ENCODE results near the gene PSMD11.
A peak's percentile ranks its signal among the peaks of the same experiment; 100 is the strongest.

Gene PSMD11

DNA sequence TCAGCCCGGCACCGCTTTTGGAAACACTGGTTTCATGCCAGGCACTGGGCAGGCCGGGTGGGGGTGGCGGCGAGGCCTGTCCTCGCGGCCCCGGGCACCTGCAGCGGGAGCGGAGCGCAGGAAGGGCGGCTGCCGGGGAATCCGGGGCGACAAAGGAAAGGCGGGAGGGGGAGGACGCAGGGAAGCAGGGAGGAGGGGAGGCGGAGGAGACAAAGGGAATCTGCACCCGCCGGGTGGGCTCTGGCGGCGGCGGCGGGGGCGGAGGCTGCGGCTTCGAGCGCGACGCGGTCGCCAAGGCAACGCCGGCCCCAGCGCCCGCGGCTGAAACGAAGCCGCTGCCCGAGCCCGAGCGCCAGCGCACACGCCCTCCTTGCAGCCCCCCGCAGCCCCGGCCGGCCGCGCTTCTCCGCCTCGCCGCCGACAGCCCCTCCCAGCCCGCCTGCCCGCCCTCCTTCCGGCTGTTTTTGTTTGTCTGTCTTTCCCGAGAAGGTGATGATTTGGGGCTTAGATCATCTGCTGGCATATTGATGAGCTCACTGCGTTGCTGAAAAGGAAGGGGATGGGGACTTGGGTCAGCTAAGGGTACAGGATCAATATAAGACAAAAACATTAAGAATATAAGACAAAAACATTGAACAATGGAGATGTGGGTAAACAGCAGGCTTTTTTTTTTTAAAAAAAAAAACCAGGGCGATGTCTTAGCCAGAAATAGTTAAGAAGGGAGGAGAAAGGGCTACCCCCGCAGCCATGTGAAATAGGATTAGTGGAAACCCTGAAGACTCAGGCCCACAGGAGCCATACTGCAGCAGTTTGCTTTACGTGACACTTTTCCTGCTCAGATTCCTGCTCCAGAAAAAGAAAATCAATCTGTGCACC, 75.2 kb downstream of the PSMD11 start:
- Histone ChIP-seq H3K4me3 (ENCODE audit: insufficient read depth, low read length, poor library complexity, severe bottlenecking) (peak overlapping the region; percentile 46), H2AFZ (ENCODE audit: low read depth, low read length, severe bottlenecking) (peak overlapping the region; percentile 61), H3K27ac (ENCODE audit: low read depth, low read length) (no peak overlapping the region), H3K9me2 (replicated peaks; ENCODE audit: insufficient read depth, low read length) (no peaks in the 10 kb centered on the region), H4K20me1 (ENCODE audit: low read depth, low read length) (no peaks in the 10 kb centered on the region), H3K4me2 (ENCODE audit: low read depth, low read length, poor library complexity, severe bottlenecking) (peak overlapping the region; percentile 86), H3K27me3 (ENCODE audit: low read length) (no peaks in the 10 kb centered on the region), H3K9me3 (ENCODE audit: insufficient read depth, low read length) (no peaks in the 10 kb centered on the region), H3K9ac (ENCODE audit: low read length) (peak overlapping the region; percentile 36; the same call in 1 of the 2 replicates), H3F3A (ENCODE audit: insufficient read depth) (peaks cover 10% of the 10 kb centered on the region), H3K79me2 (ENCODE audit: insufficient read depth, low read length) (no peaks in the 10 kb centered on the region), H3K36me3 (ENCODE audit: low read length) (no peaks in the 10 kb centered on the region)
- TF ChIP-seq EZH2phosphoT487 (conservative IDR thresholded peaks at IDR 0.05; ENCODE audit: low read length) = no peak
- TF ChIP-seq, protein P1, sequence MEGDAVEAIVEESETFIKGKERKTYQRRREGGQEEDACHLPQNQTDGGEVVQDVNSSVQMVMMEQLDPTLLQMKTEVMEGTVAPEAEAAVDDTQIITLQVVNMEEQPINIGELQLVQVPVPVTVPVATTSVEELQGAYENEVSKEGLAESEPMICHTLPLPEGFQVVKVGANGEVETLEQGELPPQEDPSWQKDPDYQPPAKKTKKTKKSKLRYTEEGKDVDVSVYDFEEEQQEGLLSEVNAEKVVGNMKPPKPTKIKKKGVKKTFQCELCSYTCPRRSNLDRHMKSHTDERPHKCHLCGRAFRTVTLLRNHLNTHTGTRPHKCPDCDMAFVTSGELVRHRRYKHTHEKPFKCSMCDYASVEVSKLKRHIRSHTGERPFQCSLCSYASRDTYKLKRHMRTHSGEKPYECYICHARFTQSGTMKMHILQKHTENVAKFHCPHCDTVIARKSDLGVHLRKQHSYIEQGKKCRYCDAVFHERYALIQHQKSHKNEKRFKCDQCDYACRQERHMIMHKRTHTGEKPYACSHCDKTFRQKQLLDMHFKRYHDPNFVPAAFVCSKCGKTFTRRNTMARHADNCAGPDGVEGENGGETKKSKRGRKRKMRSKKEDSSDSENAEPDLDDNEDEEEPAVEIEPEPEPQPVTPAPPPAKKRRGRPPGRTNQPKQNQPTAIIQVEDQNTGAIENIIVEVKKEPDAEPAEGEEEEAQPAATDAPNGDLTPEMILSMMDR (IDR thresholded peaks at IDR 0.05; ENCODE audit: insufficient read depth, low read length, poor library complexity, severe bottlenecking) = no peak

GRCh38 chr17:32520104-32520701, 75.9 kb downstream of the PSMD11 start:
- Histone ChIP-seq H2AFZ (ENCODE audit: low read depth, low read length, severe bottlenecking) (no peak overlapping the region), H3K4me3 (ENCODE audit: insufficient read depth, low read length, poor library complexity, severe bottlenecking) (no peak overlapping the region)

DNA sequence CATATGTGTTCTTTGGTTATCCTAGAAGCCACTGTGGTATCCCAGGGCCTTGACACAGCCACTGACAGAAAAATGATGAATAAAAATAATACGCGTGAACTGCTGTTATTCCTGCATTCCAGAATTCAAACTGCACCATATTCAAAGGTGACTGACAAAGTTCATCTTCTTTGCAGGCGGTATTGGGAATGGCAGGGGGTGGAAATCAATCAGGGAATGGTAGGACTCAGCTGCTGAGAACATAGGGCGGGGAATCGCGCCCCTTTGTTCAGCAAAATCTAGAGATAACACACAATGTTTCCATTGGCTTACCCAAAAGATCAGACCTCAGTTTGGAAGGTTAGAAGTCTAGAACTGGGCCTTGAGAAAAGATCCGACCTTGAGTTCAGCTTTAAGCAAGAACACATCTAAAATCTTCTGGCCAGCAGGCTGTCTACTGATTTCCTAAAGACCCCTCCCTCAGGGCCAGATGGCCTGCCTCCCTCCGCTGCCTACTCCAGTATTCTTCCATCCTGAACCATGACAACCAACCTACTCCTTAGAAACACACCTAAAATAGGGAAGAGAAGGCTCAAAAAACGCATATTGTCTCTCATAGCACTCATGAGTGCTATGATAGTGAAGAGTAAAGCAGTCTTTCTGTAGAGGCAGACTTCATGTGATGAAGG, 76.6 kb downstream of the PSMD11 start:
- H3K27ac ChIP-seq (ENCODE audit: low read depth, low read length) = no peak overlapping the region

More at GRCh38 chr17:32520104-32520701, 75.9 kb downstream of the PSMD11 start:
- TF ChIP-seq, protein P1 (IDR thresholded peaks at IDR 0.05; ENCODE audit: insufficient read depth, low read length, poor library complexity, severe bottlenecking) = no peak
- TF ChIP-seq EZH2phosphoT487 (conservative IDR thresholded peaks at IDR 0.05; ENCODE audit: low read length) = no peak
- H4K20me1 ChIP-seq (ENCODE audit: low read depth, low read length) = no peaks in the 10 kb centered on the region
- no peaks in the 10 kb centered on the region for H3K79me2 ChIP-seq (ENCODE audit: insufficient read depth, low read length)
- H3K9me3 ChIP-seq (ENCODE audit: insufficient read depth, low read length) = no peaks in the 10 kb centered on the region
- no peaks in the 10 kb centered on the region for H3K36me3 ChIP-seq (ENCODE audit: low read length)
- no peaks in the 10 kb centered on the region for H3K27me3 ChIP-seq (ENCODE audit: low read length)
- no peak overlapping the region for H3K27ac ChIP-seq (ENCODE audit: low read depth, low read length)
- peak overlapping the region; percentile 36; the same call in 1 of the 2 replicates for H3K9ac ChIP-seq (ENCODE audit: low read length)
- H3F3A ChIP-seq (ENCODE audit: insufficient read depth) = peaks cover 10% of the 10 kb centered on the region
- H3K9me2 ChIP-seq (replicated peaks; ENCODE audit: insufficient read depth, low read length) = no peaks in the 10 kb centered on the region
- H3K4me2 ChIP-seq (ENCODE audit: low read depth, low read length, poor library complexity, severe bottlenecking) = peak overlapping the region; percentile 86

More for the DNA sequence above, 76.6 kb downstream of the PSMD11 start:
- Histone ChIP-seq H4K20me1 (ENCODE audit: low read depth, low read length) (no peaks in the 10 kb centered on the region), H3K4me3 (ENCODE audit: insufficient read depth, low read length, poor library complexity, severe bottlenecking) (no peak overlapping the region), H3K9me3 (ENCODE audit: insufficient read depth, low read length) (no peaks in the 10 kb centered on the region), H3K79me2 (ENCODE audit: insufficient read depth, low read length) (no peaks in the 10 kb centered on the region), H3K27me3 (ENCODE audit: low read length) (no peaks in the 10 kb centered on the region), H3K36me3 (ENCODE audit: low read length) (no peaks in the 10 kb centered on the region), H3F3A (ENCODE audit: insufficient read depth) (peaks cover 10% of the 10 kb centered on the region), H3K9ac (ENCODE audit: low read length) (no peak overlapping the region), H3K9me2 (replicated peaks; ENCODE audit: insufficient read depth, low read length) (no peaks in the 10 kb centered on the region), H3K4me2 (ENCODE audit: low read depth, low read length, poor library complexity, severe bottlenecking) (no peak overlapping the region), H2AFZ (ENCODE audit: low read depth, low read length, severe bottlenecking) (no peak overlapping the region)
- TF ChIP-seq, protein P1 (IDR thresholded peaks at IDR 0.05; ENCODE audit: insufficient read depth, low read length, poor library complexity, severe bottlenecking) = no peak
- no peak for TF ChIP-seq EZH2phosphoT487 (conservative IDR thresholded peaks at IDR 0.05; ENCODE audit: low read length)
